ENCODE data around the gene BANF2. TPM values are rescaled to one million over a fixed set of nuclear protein-coding genes. Genes with fewer than 3 reads are reported as not detected.

The BANF2 gene
- total and polyA plus RNA-seq, 4 donors, result not detected

GRCh38 chr20:17747431-17747846 is 47.7 kb downstream of the BANF2 start:
- DNase-seq (ENCODE audit: low spot score), result no peak
- no peak overlapping the region for H3K27ac ChIP-seq (ENCODE audit: low read depth in 1 of 2, low read length in 2 of 2)
- H3K9ac ChIP-seq (ENCODE audit: low read depth in 1 of 2, low read length in 2 of 2), result no peak overlapping the region
- H3K27me3 ChIP-seq (ENCODE audit: control insufficient read depth in 4 of 4, insufficient read depth in 4 of 4, low read length in 3 of 4), result no peaks in the 10 kb centered on the region
- no peak overlapping the region for H3K4me3 ChIP-seq (ENCODE audit: low read depth in 1 of 3, low read length in 3 of 3)
- no peaks in the 10 kb centered on the region for H3K9me3 ChIP-seq (ENCODE audit: control insufficient read depth in 4 of 4, low read length in 3 of 4)
- H3K36me3 ChIP-seq (ENCODE audit: control insufficient read depth in 4 of 4, insufficient read depth in 3 of 4, low read depth in 1 of 4, low read length in 3 of 4), result no peaks in the 10 kb centered on the region
- TF ChIP-seq HNF4A (conservative IDR thresholded peaks at IDR 0.05) (no peak), ZBTB33 (IDR thresholded peaks at IDR 0.05) (no peak), FOXA1 (IDR thresholded peaks at IDR 0.05) (no peak), JUND (IDR thresholded peaks at IDR 0.05) (no peak), HNF4G (IDR thresholded peaks at IDR 0.05) (no peak), FOXA2 (IDR thresholded peaks at IDR 0.05) (no peak), TAF1 (conservative IDR thresholded peaks at IDR 0.05) (no peak), CTCF (IDR thresholded peaks at IDR 0.05; ENCODE audit: low read depth, low read length, missing input control) (no peak), RXRA (IDR thresholded peaks at IDR 0.05) (no peak)
- TF ChIP-seq, protein P1, sequence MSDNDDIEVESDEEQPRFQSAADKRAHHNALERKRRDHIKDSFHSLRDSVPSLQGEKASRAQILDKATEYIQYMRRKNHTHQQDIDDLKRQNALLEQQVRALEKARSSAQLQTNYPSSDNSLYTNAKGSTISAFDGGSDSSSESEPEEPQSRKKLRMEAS (IDR thresholded peaks at IDR 0.05), result no peak
- TF ChIP-seq, protein P2, sequence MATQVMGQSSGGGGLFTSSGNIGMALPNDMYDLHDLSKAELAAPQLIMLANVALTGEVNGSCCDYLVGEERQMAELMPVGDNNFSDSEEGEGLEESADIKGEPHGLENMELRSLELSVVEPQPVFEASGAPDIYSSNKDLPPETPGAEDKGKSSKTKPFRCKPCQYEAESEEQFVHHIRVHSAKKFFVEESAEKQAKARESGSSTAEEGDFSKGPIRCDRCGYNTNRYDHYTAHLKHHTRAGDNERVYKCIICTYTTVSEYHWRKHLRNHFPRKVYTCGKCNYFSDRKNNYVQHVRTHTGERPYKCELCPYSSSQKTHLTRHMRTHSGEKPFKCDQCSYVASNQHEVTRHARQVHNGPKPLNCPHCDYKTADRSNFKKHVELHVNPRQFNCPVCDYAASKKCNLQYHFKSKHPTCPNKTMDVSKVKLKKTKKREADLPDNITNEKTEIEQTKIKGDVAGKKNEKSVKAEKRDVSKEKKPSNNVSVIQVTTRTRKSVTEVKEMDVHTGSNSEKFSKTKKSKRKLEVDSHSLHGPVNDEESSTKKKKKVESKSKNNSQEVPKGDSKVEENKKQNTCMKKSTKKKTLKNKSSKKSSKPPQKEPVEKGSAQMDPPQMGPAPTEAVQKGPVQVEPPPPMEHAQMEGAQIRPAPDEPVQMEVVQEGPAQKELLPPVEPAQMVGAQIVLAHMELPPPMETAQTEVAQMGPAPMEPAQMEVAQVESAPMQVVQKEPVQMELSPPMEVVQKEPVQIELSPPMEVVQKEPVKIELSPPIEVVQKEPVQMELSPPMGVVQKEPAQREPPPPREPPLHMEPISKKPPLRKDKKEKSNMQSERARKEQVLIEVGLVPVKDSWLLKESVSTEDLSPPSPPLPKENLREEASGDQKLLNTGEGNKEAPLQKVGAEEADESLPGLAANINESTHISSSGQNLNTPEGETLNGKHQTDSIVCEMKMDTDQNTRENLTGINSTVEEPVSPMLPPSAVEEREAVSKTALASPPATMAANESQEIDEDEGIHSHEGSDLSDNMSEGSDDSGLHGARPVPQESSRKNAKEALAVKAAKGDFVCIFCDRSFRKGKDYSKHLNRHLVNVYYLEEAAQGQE (IDR thresholded peaks at IDR 0.05), result no peak
- WGBS, result 74% methylated on average over 4 of the region's 4 CpGs
- peaks cover 0 to 9% (median 5%) of the 10 kb centered on the region in 4 donors for H3K4me1 ChIP-seq (ENCODE audit: control insufficient read depth in 4 of 4, insufficient read depth in 4 of 4, low read length in 3 of 4)

DNA sequence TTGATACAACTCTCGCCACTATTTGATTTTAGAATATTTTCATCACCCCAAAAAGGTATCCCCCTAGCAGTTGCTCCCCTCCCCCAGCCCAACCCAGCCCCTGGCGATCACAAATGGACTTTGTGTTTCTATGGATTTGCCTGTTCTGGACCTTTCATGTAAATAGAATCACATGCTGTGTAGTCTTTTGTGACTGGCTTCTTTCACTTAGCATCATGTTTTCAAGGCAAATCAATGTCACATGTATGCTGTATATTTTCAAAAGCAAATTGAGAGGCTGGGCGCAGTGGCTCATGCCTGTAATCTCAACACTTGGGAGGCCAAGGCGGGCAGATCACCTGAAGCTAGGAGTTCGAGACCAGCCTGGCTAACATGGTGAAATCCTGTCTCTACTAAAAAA is 48.5 kb downstream of the BANF2 start:
- H3K9me3 ChIP-seq (ENCODE audit: control insufficient read depth in 4 of 4, low read length in 3 of 4), result no peaks in the 10 kb centered on the region
- WGBS, result 85% methylated on average over 5 of the region's 5 CpGs
- no peak for DNase-seq (ENCODE audit: low spot score)
- no peaks in the 10 kb centered on the region for H3K36me3 ChIP-seq (ENCODE audit: control insufficient read depth in 4 of 4, insufficient read depth in 3 of 4, low read depth in 1 of 4, low read length in 3 of 4)
- no peaks in the 10 kb centered on the region for H3K27me3 ChIP-seq (ENCODE audit: control insufficient read depth in 4 of 4, insufficient read depth in 4 of 4, low read length in 3 of 4)
- peaks cover 0 to 9% (median 5%) of the 10 kb centered on the region in 4 donors for H3K4me1 ChIP-seq (ENCODE audit: control insufficient read depth in 4 of 4, insufficient read depth in 4 of 4, low read length in 3 of 4)
- H3K9ac ChIP-seq (ENCODE audit: low read depth in 1 of 2, low read length in 2 of 2), result no peak overlapping the region
- TF ChIP-seq TAF1 (conservative IDR thresholded peaks at IDR 0.05) (no peak), HNF4G (IDR thresholded peaks at IDR 0.05) (no peak), SP1 (IDR thresholded peaks at IDR 0.05) (no peak), GABPA (IDR thresholded peaks at IDR 0.05 in 1 of 2, conservative IDR thresholded peaks at IDR 0.05 in 1 of 2) (no peak), YY1 (IDR thresholded peaks at IDR 0.05) (no peak), JUND (IDR thresholded peaks at IDR 0.05) (no peak)
- TF ChIP-seq, protein P2 (IDR thresholded peaks at IDR 0.05), result no peak
- no peak overlapping the region for H3K27ac ChIP-seq (ENCODE audit: low read depth in 1 of 2, low read length in 2 of 2)
- no peak overlapping the region for H3K4me3 ChIP-seq (ENCODE audit: low read depth in 1 of 3, low read length in 3 of 3)

All from liver (tissue), 9 donors.